K562 (cell line): ENCODE measurements around the gene PLCB3. TPM values are rescaled to one million over a fixed set of nuclear protein-coding genes. Genes with fewer than 3 reads are reported as not detected.

ENCODE experiments used
- BRF1 ChIP-seq: IDR thresholded peaks from 3 replicates; pipeline ENCODE4 v1.6.1; 2011; ENCODE audit warnings: borderline replicate concordance, mild to moderate bottlenecking; ENCODE audit not compliant: insufficient read length; ENCODE audit errors: extremely low read depth
- CTCFL ChIP-seq: IDR thresholded peaks from 2 replicates; pipeline ENCODE4 v1.6.1; 2011; ENCODE audit warnings: borderline replicate concordance, low read depth, mild to moderate bottlenecking, moderate library complexity, low read length; ENCODE audit not compliant: insufficient read depth, poor library complexity, severe bottlenecking
- CXXC5 ChIP-seq: fragments of 250-450 bp; sonication (Bioruptor Pico); IDR thresholded peaks from 2 replicates; pipeline ENCODE4 v1.8.0; 2022; ENCODE audit warnings: inconsistent platforms, mild to moderate bottlenecking, moderate library complexity
- E2F1 ChIP-seq: sonication (generic); formaldehyde crosslinking; IDR thresholded peaks from 2 replicates; pipeline ENCODE4 v1.8.1; 2023; ENCODE audit warnings: mild to moderate bottlenecking, missing genetic modification reagents, moderate library complexity
- FOSL1 ChIP-seq: fragments of 200-800 bp; sonication (Bioruptor generic); conservative IDR thresholded peaks from 2 replicates; pipeline ENCODE4 v1.6.1; 2016; ENCODE audit warnings: missing genetic modification characterization, missing compliant biosample characterization
- FOXK2 ChIP-seq, 2 experiments: fragments of 450-650 bp; IDR thresholded peaks in 1 of 2; conservative IDR thresholded peaks in 1 of 2; 2 replicates each; pipeline ENCODE4 v1.6.1; 2016; ENCODE audit warnings: low read depth in 2 of 2, mild to moderate bottlenecking in 1 of 2
- FUS ChIP-seq: fragments of 200-400 bp; formaldehyde crosslinking; optimal IDR thresholded peaks from 2 replicates; pipeline ENCODE3; 2017; ENCODE audit warnings: low read depth, low read length
- HDGF ChIP-seq: fragments of 450-650 bp; IDR thresholded peaks from 2 replicates; pipeline ENCODE4 v1.6.1; 2016
- NELFE ChIP-seq: IDR thresholded peaks from 2 replicates; pipeline ENCODE4 v1.6.1; 2011; ENCODE audit warnings: mild to moderate bottlenecking; ENCODE audit not compliant: insufficient read depth, insufficient read length
- NFE2L1 ChIP-seq: fragments of 450-650 bp; IDR thresholded peaks from 2 replicates; pipeline ENCODE4 v1.6.1; 2016; ENCODE audit warnings: missing genetic modification characterization, low read depth, mild to moderate bottlenecking, missing compliant biosample characterization, moderate library complexity, borderline replicate concordance
- NRF1 ChIP-seq, 2 experiments: fragments of 450-650 bp; IDR thresholded peaks in 1 of 2; conservative IDR thresholded peaks in 1 of 2; 2 replicates each; pipeline ENCODE4 v1.6.1; 2014; ENCODE audit warnings: mild to moderate bottlenecking in 2 of 2
- POLR2A ChIP-seq: fragments of 450-650 bp; conservative IDR thresholded peaks from 2 replicates; pipeline ENCODE4 v1.6.1; 2016
- RHOXF2B ChIP-seq: fragments of 250-450 bp; sonication (Bioruptor Pico); conservative IDR thresholded peaks from 2 replicates; pipeline ENCODE4 v1.5.1; 2021
- RNF219 ChIP-seq: fragments of 250-450 bp; sonication (Bioruptor Pico); IDR thresholded peaks from 2 replicates; pipeline ENCODE4 v1.5.0; 2022; ENCODE audit warnings: mild to moderate bottlenecking
- SAFB ChIP-seq: fragments of 200-400 bp; formaldehyde crosslinking; IDR thresholded peaks from 2 replicates; pipeline ENCODE4 v1.6.1; 2017; ENCODE audit warnings: low read depth, low read length, borderline replicate concordance
- SNIP1 ChIP-seq: fragments of 450-650 bp; IDR thresholded peaks from 2 replicates; pipeline ENCODE4 v1.7.1; 2017; ENCODE audit warnings: low read depth, mild to moderate bottlenecking
- SREBF1 ChIP-seq: fragments of 150-350 bp; IDR thresholded peaks from 2 replicates; pipeline ENCODE4 v1.6.1; 2014; ENCODE audit warnings: antibody characterized with exemption, low read depth, low read length, borderline replicate concordance
- ZFP30 ChIP-seq: fragments of 250-450 bp; sonication (Bioruptor Pico); IDR thresholded peaks from 2 replicates; pipeline ENCODE4 v1.8.0; 2022; ENCODE audit warnings: moderate library complexity, mild to moderate bottlenecking, inconsistent platforms, borderline replicate concordance
- ZNF274 ChIP-seq: IDR thresholded peaks from 2 replicates; pipeline ENCODE4 v1.6.1; 2011; ENCODE audit warnings: low read depth, mild to moderate bottlenecking, low read length, moderate library complexity, borderline replicate concordance
- polyA plus RNA-seq, 8 experiments: library from polyadenylated mRNA; depleted of rRNA in 4 of 8; stranded (reverse) in 5 of 8; unstranded in 3 of 8; fragments of >200 nt; fragmentation: Nextera tagmentation in 2 of 8; fragmentation: Illumina TruSeq in 1 of 8; extraction: Ambion mirVana in 2 of 8; extraction: Trizol in 1 of 8; gene quantifications; 2 replicates each; pipeline versions ENCODE4 v1.2.1 to v1.2.3, GENCODE V29; 2011 to 2014; ENCODE audit warnings: inconsistent platforms in 1 of 8, missing spikeins in 1 of 8
- total RNA-seq, 7 experiments: library from RNA; depleted of rRNA in 6 of 7; stranded (reverse); fragments of >200 nt in 6 of 7; fragmentation: Illumina TruSeq in 2 of 7; extraction: Trizol in 2 of 7; gene quantifications; 2 replicates each; pipeline versions ENCODE4 v1.2.1 to v1.2.3, GENCODE V29; 2011 to 2021; ENCODE audit warnings: low replicate concordance in 1 of 7

The PLCB3 gene
- total and polyA plus RNA-seq, 9 of the 15 experiments (the other 6 are each of a cell fraction or from before 2014, with no cell fraction given) = 0.31 to 44.8 (median 14.6) TPM

- TF ChIP-seq CTCFL (peak; percentile 23), FUS (peak; percentile 97), ZFP30 (CRISPR knock-in tag) (no peak), POLR2A (peak; percentile 50; the same call in 1 of the 2 replicates), RHOXF2B (CRISPR knock-in tag) (no peak), SREBF1 (no peak), BRF1 (no peak), FOSL1 (tag) (peak; percentile 46), FOXK2 (conservative IDR thresholded peaks at IDR 0.05 in 1 of 2, IDR thresholded peaks at IDR 0.05 in 1 of 2; ENCODE audit: low read depth in 2 of 2) (no peak), CXXC5 (CRISPR knock-in tag) (peak; percentile 97), E2F1 (peak; percentile 47; the same call in 1 of the 2 replicates), NFE2L1 (tag) (no peak), HDGF (no peak), SAFB (no peak), NRF1 (conservative IDR thresholded peaks at IDR 0.05 in 1 of 2, IDR thresholded peaks at IDR 0.05 in 1 of 2) (peak; percentile 93 to 94), SNIP1 (no peak), RNF219 (no peak), NELFE (no peak), ZNF274 (no peak)
These were observed 33.9 kb downstream of the PLCB3 start, which contains the start of gene GPR137 (continued) for GRCh38 chr11:64284962-64285884.
